Calu3 (cell line): ENCODE measurements around the gene PHACTR4. TPM values are rescaled to one million over a fixed set of nuclear protein-coding genes. Genes with fewer than 3 reads are reported as not detected.
"Not testable (repeated sequence)": the region's sequence is repeated elsewhere in the genome, so short reads cannot be mapped to it uniquely, and the experiment has no call there.

Experiments used
- BruUV-seq: library from RNA; stranded (reverse); fragments of 400-500 nt; replicated peaks from 2 replicates; lab custom pipeline; 2021; lab: Mats Ljungman, UMichigan
- CTCF ChIA-PET: fragments of 300-600 bp; sonication (Branson Sonifier 250); formaldehyde crosslinking; loops from one replicate; lab custom pipeline; 2022; ENCODE audit warnings: antibody characterized with exemption; lab: Charles Lee
- DNase-seq: peaks from one replicate; pipeline ENCODE4 v3.0.0; 2022
- H3K27ac Mint-ChIP-seq: one replicate; pipeline ENCODE4 v1.8.0; 2022; ENCODE audit warnings: mixed read lengths; ENCODE audit not compliant: unreplicated experiment
- H3K27me3 Mint-ChIP-seq: one replicate; pipeline ENCODE4 v1.8.0; 2022; ENCODE audit warnings: mixed read lengths; ENCODE audit not compliant: unreplicated experiment
- H3K36me3 Mint-ChIP-seq: one replicate; pipeline ENCODE4 v1.8.0; 2022; ENCODE audit warnings: mild to moderate bottlenecking, moderate library complexity, mixed read lengths; ENCODE audit not compliant: insufficient read depth, unreplicated experiment
- H3K4me1 Mint-ChIP-seq: one replicate; pipeline ENCODE4 v1.8.0; 2022; ENCODE audit warnings: mild to moderate bottlenecking, low read depth, mixed read lengths; ENCODE audit not compliant: unreplicated experiment
- H3K4me3 Mint-ChIP-seq: one replicate; pipeline ENCODE4 v1.8.0; 2022; ENCODE audit warnings: mild to moderate bottlenecking, low read depth, moderate library complexity, mixed read lengths; ENCODE audit not compliant: unreplicated experiment
- H3K9me3 Mint-ChIP-seq: one replicate; pipeline ENCODE4 v1.8.0; 2022; ENCODE audit warnings: low read depth, mixed read lengths; ENCODE audit not compliant: unreplicated experiment
- CTCF ChIP-seq: fragments of 200-600 bp; IDR thresholded peaks from one replicate; pipeline ENCODE4 v1.8.0; 2022; ENCODE audit warnings: antibody characterized with exemption; ENCODE audit not compliant: unreplicated experiment
- intact Hi-C: fragments of 100-400 bp; cut with micrococcal nuclease; formaldehyde crosslinking; loops from one replicate; pipeline ENCODE4 v1.10.0; 2022; ENCODE audit not compliant: unreplicated experiment
- total RNA-seq: library from RNA; stranded (reverse); gene quantifications from 2 replicates; pipeline ENCODE4 v1.2.3, GENCODE V29; 2022

The PHACTR4 gene
- total RNA-seq, 1 experiment from 2014 or later: 58.7 TPM

- CTCF ChIA-PET: interaction anchor here (0.5 kb wide), 1 partner anchor 69 kb away, joined by 3 read pairs; no protein-coding TSS in a partner anchor
- intact Hi-C loops: loop anchor here (10.0 kb wide), 1 partner anchor 226 kb away; no protein-coding TSS in a partner anchor
- Mint-ChIP-seq H3K36me3 (peaks cover 12% of the 10 kb centered on the region), H3K4me3 (no peak overlapping the region), H3K27me3 (no peaks in the 10 kb centered on the region), H3K4me1 (peaks cover 2% of the 10 kb centered on the region), H3K9me3 (no peaks in the 10 kb centered on the region), H3K27ac (no peak overlapping the region)
- no peak for DNase-seq
- TF ChIP-seq CTCF: no peak
- BruUV-seq: no TSS peak
These were observed 9.4 kb downstream of the PHACTR4 start for GRCh38 chr1:28378906-28379305.

GRCh38 chr1:28380394-28380793 lies 10.9 kb downstream of the PHACTR4 start:
- Mint-ChIP-seq H3K27me3 (no peaks in the 10 kb centered on the region), H3K36me3 (peaks cover 12% of the 10 kb centered on the region), H3K4me1 (no peaks in the 10 kb centered on the region), H3K4me3 (no peak overlapping the region), H3K27ac (peak overlapping the region; percentile 7), H3K9me3 (no peaks in the 10 kb centered on the region)
- DNase-seq: no peak
- intact Hi-C loops: no loop called here
- no TSS peak for BruUV-seq
- TF ChIP-seq CTCF: no peak
- CTCF ChIA-PET: no interaction called here

DNA sequence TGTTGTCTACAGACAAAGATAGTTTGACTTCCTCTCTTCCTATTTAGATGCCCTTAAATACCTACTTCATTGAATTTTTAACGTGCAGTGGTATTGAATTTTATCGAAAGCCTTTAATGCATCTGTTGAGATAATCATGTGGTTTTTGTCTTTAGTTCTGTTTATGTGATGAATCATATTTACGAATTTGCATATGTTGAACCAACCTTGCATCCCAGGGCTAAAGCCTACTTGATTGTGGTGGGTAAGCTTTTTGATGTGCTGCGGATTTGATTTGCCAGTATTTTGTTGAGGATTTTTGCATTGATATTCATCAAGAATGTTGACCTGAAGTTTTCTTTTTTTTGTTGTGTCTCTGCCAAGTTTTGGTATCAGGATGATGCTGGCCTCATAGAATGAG lies 14.2 kb downstream of the PHACTR4 start:
- DNase-seq, H3K27me3 Mint-ChIP-seq, H3K27ac Mint-ChIP-seq, H3K4me3 Mint-ChIP-seq, H3K9me3 Mint-ChIP-seq, CTCF ChIA-PET, BruUV-seq, H3K4me1 Mint-ChIP-seq, intact Hi-C loops: not testable (repeated sequence)
- peaks cover 19% of the 10 kb centered on the region for H3K36me3 Mint-ChIP-seq

DNA sequence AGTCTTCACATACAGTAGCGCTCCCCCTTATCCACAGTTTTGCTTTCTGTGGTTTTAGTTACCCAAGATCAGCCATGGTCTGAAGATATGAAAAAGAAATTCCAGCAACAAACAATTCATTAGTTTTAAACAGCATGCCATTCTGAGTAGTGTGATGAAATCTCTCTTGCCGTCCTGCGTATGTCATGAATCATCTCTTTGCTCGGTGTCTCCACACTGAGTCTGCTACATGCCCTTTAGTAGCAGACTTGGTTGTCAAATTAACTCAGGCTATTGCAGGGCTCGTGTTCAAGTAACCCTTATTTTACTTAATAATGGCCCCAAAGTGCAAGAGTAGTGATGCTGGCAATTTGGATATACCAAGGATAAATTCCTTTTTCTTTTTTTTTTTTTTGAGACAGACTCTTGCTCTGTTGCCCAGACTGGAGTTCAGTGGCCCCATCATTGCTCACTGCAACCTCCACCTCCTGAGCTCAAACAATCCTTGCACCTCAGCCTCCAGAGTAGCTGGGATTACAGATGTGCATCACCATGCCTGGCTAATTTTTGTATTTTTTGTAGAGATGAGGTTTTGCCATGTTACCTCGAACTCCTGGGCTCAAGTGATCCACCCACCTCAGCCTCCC lies 22.6 kb downstream of the PHACTR4 start:
- Mint-ChIP-seq H3K9me3 (no peaks in the 10 kb centered on the region), H3K36me3 (peaks cover 11% of the 10 kb centered on the region), H3K27me3 (no peaks in the 10 kb centered on the region), H3K4me1 (peaks cover 8% of the 10 kb centered on the region), H3K27ac (no peak overlapping the region), H3K4me3 (no peak overlapping the region)
- intact Hi-C loops: no loop called here
- no peak for TF ChIP-seq CTCF
- no peak for DNase-seq
- BruUV-seq: no TSS peak
- CTCF ChIA-PET: interaction anchor here (0.7 kb wide), 1 partner anchor 660 kb away, joined by 3 read pairs; no protein-coding TSS in a partner anchor

- BruUV-seq: no TSS peak
- H3K4me1 Mint-ChIP-seq: peaks cover 8% of the 10 kb centered on the region
- peaks cover 11% of the 10 kb centered on the region for H3K36me3 Mint-ChIP-seq
- no peaks in the 10 kb centered on the region for H3K9me3 Mint-ChIP-seq
- no peak overlapping the region for H3K4me3 Mint-ChIP-seq
- TF ChIP-seq CTCF: no peak
- H3K27ac Mint-ChIP-seq: no peak overlapping the region
- DNase-seq: no peak
- CTCF ChIA-PET: interaction anchor here (0.6 to 0.7 kb wide), 3 partner anchors 23 to 834 kb away, joined by 3 to 6 read pairs (median 5); no protein-coding TSS in a partner anchor
- intact Hi-C loops: no loop called here
- no peaks in the 10 kb centered on the region for H3K27me3 Mint-ChIP-seq
These were observed 24.6 kb downstream of the PHACTR4 start for GRCh38 chr1:28394136-28394535.
